Keratinocyte (primary cell): ENCODE results near the gene DPP10.

Source experiments
- EZH2 ChIP-seq: IDR thresholded peaks from one replicate; pipeline ENCODE4 v1.6.1; 2012; ENCODE audit warnings: inconsistent platforms, mild to moderate bottlenecking, low read length, moderate library complexity
- TF ChIP-seq, protein P1 (sequence below), 3 experiments: IDR thresholded peaks in 1 of 3; conservative IDR thresholded peaks in 1 of 3; optimal IDR thresholded peaks in 1 of 3; 2 replicates in 2 of 3; 3 replicates in 1 of 3; pipeline versions ENCODE3 to v1.5.1; 2011; ENCODE audit warnings: low read length in 3 of 3, mild to moderate bottlenecking in 3 of 3, moderate library complexity in 2 of 3, control low read depth in 1 of 3, inconsistent platforms in 1 of 3; ENCODE audit not compliant: insufficient read depth in 2 of 3; ENCODE audit errors: extremely low read depth in 1 of 3

DNA sequence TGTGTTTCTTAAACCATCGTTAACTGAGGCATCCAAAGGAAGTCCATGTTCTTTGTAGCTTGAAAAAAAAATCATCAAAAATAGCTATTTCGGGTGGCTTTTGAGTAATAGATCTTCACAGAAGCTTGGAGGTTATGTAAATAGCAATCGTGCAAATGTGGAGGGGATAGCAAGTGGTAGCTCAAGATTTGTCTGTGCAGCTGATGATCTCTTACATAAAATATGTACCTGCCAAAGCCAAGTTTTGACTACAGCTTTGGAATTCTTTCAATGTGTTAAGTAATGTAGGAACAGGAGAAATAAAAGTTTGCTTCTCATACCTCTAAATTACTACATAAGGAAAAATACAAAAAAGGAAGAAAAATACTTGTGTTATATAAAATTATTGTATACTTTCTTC, 1432.0 kb downstream of the DPP10 start:
- TF ChIP-seq, protein P1, sequence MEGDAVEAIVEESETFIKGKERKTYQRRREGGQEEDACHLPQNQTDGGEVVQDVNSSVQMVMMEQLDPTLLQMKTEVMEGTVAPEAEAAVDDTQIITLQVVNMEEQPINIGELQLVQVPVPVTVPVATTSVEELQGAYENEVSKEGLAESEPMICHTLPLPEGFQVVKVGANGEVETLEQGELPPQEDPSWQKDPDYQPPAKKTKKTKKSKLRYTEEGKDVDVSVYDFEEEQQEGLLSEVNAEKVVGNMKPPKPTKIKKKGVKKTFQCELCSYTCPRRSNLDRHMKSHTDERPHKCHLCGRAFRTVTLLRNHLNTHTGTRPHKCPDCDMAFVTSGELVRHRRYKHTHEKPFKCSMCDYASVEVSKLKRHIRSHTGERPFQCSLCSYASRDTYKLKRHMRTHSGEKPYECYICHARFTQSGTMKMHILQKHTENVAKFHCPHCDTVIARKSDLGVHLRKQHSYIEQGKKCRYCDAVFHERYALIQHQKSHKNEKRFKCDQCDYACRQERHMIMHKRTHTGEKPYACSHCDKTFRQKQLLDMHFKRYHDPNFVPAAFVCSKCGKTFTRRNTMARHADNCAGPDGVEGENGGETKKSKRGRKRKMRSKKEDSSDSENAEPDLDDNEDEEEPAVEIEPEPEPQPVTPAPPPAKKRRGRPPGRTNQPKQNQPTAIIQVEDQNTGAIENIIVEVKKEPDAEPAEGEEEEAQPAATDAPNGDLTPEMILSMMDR (optimal IDR thresholded peaks at IDR 0.05 in 1 of 3, IDR thresholded peaks at IDR 0.05 in 1 of 3, conservative IDR thresholded peaks at IDR 0.05 in 1 of 3; ENCODE audit: extremely low read depth in 1 of 3, insufficient read depth in 2 of 3, low read length in 3 of 3) = no peak
- TF ChIP-seq EZH2 = no peak
